ENCODE data around the gene GUCA2A.

The GUCA2A gene

DNA sequence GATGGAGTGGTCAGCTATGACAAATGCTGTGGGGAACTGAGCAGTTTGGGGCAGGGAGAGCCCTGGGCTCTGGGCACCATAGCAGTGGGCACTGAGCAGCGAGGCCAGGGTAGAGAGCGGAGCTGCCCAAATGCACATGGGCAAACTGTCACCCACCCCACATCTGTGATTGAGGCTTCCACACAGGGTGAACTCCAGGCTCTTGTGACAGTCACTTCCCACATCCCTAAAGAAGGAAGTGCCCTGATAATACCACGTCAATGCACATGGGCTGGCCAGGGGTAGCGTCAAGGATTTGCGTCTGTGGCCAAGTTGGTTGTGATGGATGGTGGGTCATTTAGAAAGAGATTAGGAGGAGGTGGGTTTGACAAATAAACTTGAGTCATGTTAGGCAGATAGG lies 13.9 kb downstream of the GUCA2A start:
- TF ChIP-seq, protein P1, sequence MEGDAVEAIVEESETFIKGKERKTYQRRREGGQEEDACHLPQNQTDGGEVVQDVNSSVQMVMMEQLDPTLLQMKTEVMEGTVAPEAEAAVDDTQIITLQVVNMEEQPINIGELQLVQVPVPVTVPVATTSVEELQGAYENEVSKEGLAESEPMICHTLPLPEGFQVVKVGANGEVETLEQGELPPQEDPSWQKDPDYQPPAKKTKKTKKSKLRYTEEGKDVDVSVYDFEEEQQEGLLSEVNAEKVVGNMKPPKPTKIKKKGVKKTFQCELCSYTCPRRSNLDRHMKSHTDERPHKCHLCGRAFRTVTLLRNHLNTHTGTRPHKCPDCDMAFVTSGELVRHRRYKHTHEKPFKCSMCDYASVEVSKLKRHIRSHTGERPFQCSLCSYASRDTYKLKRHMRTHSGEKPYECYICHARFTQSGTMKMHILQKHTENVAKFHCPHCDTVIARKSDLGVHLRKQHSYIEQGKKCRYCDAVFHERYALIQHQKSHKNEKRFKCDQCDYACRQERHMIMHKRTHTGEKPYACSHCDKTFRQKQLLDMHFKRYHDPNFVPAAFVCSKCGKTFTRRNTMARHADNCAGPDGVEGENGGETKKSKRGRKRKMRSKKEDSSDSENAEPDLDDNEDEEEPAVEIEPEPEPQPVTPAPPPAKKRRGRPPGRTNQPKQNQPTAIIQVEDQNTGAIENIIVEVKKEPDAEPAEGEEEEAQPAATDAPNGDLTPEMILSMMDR (IDR thresholded peaks at IDR 0.05; ENCODE audit: low read depth, low read length): no peak
- no peak overlapping the region for H3K4me3 ChIP-seq (ENCODE audit: low read depth, low read length)
- DNase-seq (ENCODE audit: low read depth): no peak

- no peak overlapping the region for H3K4me3 ChIP-seq (ENCODE audit: low read depth, low read length)
- no peak for DNase-seq (ENCODE audit: low read depth)
- TF ChIP-seq, protein P1 (IDR thresholded peaks at IDR 0.05; ENCODE audit: low read depth, low read length): no peak
- no peak for TF ChIP-seq MYC (IDR thresholded peaks at IDR 0.05; ENCODE audit: low read depth, low read length)
- no peak for TF ChIP-seq MAX (IDR thresholded peaks at IDR 0.05; ENCODE audit: low read depth, low read length)
- TF ChIP-seq POLR2A (IDR thresholded peaks at IDR 0.05; ENCODE audit: extremely low read depth, insufficient read length): no peak
Measured at GRCh38 chr1:42148166-42148565, 16.4 kb downstream of the GUCA2A start.

DNA sequence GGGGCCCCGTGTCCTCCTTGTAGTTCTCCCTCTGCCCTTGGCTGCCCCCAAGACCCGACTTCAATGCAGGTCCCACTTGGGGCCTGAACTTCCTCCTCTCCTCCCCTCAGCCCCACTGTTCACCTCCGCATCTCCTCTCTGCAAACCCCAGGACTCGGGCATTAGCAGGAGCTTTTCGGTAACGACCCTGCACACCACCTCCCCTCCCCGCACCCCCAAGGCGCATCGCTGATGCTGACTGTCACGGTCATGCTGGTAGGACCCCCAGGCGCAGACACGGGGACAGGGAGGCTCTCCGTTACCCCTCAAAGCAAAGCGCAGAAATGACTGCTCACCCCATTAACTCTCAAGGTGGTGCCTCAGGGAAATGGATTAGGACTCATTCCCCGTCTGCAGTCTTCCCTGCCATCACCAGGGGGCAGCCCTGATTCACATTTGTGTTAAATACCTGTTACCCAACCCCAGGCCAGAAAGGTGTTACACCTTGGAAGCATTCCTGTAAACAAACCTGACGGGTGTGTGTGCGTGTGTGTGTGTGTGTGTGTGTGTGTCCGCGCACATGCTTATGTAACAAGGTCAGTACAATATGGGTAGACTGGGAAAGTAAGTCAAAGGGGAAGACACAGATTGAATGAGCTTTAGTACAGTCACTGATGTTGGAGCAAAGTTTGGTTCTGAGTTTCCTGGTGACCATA lies 17.8 kb downstream of the GUCA2A start:
- no peak overlapping the region for H3K4me3 ChIP-seq (ENCODE audit: low read depth, low read length)
- no peak for TF ChIP-seq MYC (IDR thresholded peaks at IDR 0.05; ENCODE audit: low read depth, low read length)
- TF ChIP-seq, protein P1 (IDR thresholded peaks at IDR 0.05; ENCODE audit: low read depth, low read length): peak; percentile 68
- peak; percentile 53 for DNase-seq (ENCODE audit: low read depth)

DNA sequence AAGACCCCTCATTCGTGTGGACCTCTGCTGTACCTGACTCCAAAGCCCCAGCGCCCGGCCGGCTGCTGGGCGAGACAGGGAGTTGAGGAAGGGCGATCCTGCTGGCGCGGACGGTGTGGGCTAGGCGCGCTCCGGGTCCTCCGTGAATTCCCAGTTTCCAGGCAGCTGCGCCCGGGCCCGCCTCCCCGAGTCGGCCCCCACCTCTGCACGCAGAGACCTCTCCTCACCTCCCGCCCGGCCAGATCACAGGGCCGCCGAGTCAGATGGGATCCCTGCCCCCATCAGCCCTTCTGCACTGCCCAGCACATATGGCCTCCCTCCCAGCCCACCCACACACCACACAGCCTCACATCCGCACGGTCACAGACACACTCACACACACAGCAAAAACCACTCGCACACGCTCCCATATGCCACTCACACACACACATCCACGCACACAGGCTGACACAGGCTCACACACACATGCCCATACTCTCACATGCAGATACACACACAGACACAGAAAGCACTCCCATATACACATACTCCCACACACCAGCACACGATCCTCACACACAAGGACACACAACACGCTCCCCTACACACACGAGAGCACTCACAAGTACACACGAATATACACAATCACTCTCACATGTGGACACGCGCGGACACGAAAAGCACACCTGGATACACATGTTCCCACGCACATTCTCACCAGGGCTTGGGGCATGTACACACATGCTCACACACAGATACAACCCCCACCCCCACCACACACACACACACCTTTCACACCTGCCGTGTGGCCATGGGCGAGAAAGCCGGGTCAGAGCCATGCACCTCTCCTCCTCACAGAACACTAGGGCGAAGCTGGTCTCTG lies 18.6 kb downstream of the GUCA2A start:
- no peak overlapping the region for H3K4me3 ChIP-seq (ENCODE audit: low read depth, low read length)
- no peak for DNase-seq (ENCODE audit: low read depth)
- TF ChIP-seq MYC (IDR thresholded peaks at IDR 0.05; ENCODE audit: low read depth, low read length) (no peak), POLR2A (IDR thresholded peaks at IDR 0.05; ENCODE audit: extremely low read depth, insufficient read length) (no peak), MAX (IDR thresholded peaks at IDR 0.05; ENCODE audit: low read depth, low read length) (no peak)
- TF ChIP-seq, protein P1 (IDR thresholded peaks at IDR 0.05; ENCODE audit: low read depth, low read length): no peak

- TF ChIP-seq MYC (IDR thresholded peaks at IDR 0.05; ENCODE audit: low read depth, low read length) (no peak), MAX (IDR thresholded peaks at IDR 0.05; ENCODE audit: low read depth, low read length) (no peak), POLR2A (IDR thresholded peaks at IDR 0.05; ENCODE audit: extremely low read depth, insufficient read length) (no peak)
- TF ChIP-seq, protein P1 (IDR thresholded peaks at IDR 0.05; ENCODE audit: low read depth, low read length): no peak
- no peak overlapping the region for H3K4me3 ChIP-seq (ENCODE audit: low read depth, low read length)
- DNase-seq (ENCODE audit: low read depth): peak; percentile 50
Measured at GRCh38 chr1:42145389-42145716, 19.2 kb downstream of the GUCA2A start.

All from NB4 (cell line).